Heart right ventricle (tissue), 16 donors: ENCODE measurements around the gene FOXM1. TPM values are rescaled to one million over a fixed set of nuclear protein-coding genes. Genes with fewer than 3 reads are reported as not detected.

Experiments used
- ATAC-seq, 8 donors: fragments of 200-7000 bp; cut with Tn5 transposase; one replicate each; pipeline ENCODE4 v1.9.1; 2020; ENCODE audit warnings: mild to moderate bottlenecking in 8 of 8, moderate library complexity in 8 of 8, moderate number of reproducible peaks in 1 of 8
- DNase-seq, 2 donors: peaks; one replicate each; pipeline ENCODE4 v3.0.0-alpha.2; 2020
- H3K27ac ChIP-seq, 10 donors: fragments of 200-600 bp; sonication (generic) in 2 of 10; one replicate each; pipeline versions ENCODE4 v1.5.0 to v1.8.0; 2020 to 2022; ENCODE audit warnings: mild to moderate bottlenecking in 3 of 10
- H3K27me3 ChIP-seq, 7 donors: fragments of 200-600 bp; one replicate each; pipeline ENCODE4 v1.8.0; 2021 to 2022; ENCODE audit warnings: mild to moderate bottlenecking in 2 of 7
- H3K36me3 ChIP-seq, 9 donors: fragments of 200-600 bp; sonication (generic) in 1 of 9; one replicate each; pipeline versions ENCODE4 v1.5.0 to v1.8.0; 2020 to 2022; ENCODE audit warnings: mild to moderate bottlenecking in 2 of 9
- H3K4me1 ChIP-seq, 9 donors: fragments of 200-600 bp; sonication (generic) in 1 of 9; one replicate each; pipeline versions ENCODE4 v1.5.0 to v1.8.0; 2020 to 2022; ENCODE audit warnings: mild to moderate bottlenecking in 4 of 9
- H3K4me3 ChIP-seq, 10 donors: fragments of 200-600 bp; sonication (generic) in 2 of 10; one replicate each; pipeline versions ENCODE4 v1.5.0 to v1.8.0; 2020 to 2022; ENCODE audit warnings: mild to moderate bottlenecking in 7 of 10, moderate library complexity in 2 of 10
- H3K9me3 ChIP-seq, 11 donors: fragments of 200-600 bp in 10 of 11; sonication (generic) in 2 of 11; one replicate each; pipeline versions ENCODE4 v1.5.0 to v1.8.0; 2013 to 2022; ENCODE audit warnings: mild to moderate bottlenecking in 2 of 11, control low read depth in 1 of 11, moderate library complexity in 1 of 11
- CTCF ChIP-seq, 9 donors: fragments of 200-600 bp; sonication (generic) in 2 of 9; IDR thresholded peaks; one replicate each; pipeline versions ENCODE4 v1.5.0 to v1.8.0; 2021 to 2022; ENCODE audit warnings: antibody characterized with exemption in 9 of 9, mild to moderate bottlenecking in 5 of 9, moderate library complexity in 1 of 9
- WGBS, 2 donors: extraction: QIAGEN DNeasy Blood & Tissue Kit; methylation state at CpG; one replicate each; pipeline ENCODE4 v1.1.7; 2013; ENCODE audit warnings: inconsistent platforms in 1 of 2; 5-methylcytosine and 5-hydroxymethylcytosine counted together
- intact Hi-C, 10 donors: fragments of 100-400 bp; cut with DNase I; formaldehyde crosslinking; loops; one replicate each; pipeline versions ENCODE4 v1.11.1 to v1.14.2; 2022
- polyA plus RNA-seq, 2 donors: library from polyadenylated mRNA; stranded (reverse); fragments of 200-250 nt; gene quantifications; one replicate each; pipeline ENCODE4 v1.2.3, GENCODE V29; 2013
- total RNA-seq, 10 donors: library from RNA; stranded (reverse); fragmentation: NEBNext Ultra II Directional in 3 of 10; extraction: Animal tissue kit (Norgen Biotek cat#: 25700) in 3 of 10; gene quantifications; one replicate each; pipeline versions ENCODE4 v1.2.1 to v1.2.4, GENCODE V29; 2021 to 2023
- donor health status: Arrhythmogenic right ventricular cardiomyopathy.
- donor health status: ischemic (EF 13 %, LVEDD 7.1; RV severe dilation, severe dysfunction).
- donor health status: healthy with polysubstance abuse.
- donor health status: DM: no; HTN: yes; CAD: no.
- donor health status: DM: no; HTN: no; CAD: no.
- donor health status: ischemic (EF 25% LVEDD 6.9; RV normal size, moderate dysfunction).
- donor health status: ischemic (EF 25% LVEDD 5.7; RV mildly dilated, moderate dysfunction).
- donor health status: healthy.
- donor health status: DM: yes; HTN: yes; CAD: no.
- donor health status: Ischemic cardiomyopathy.
- donor health status: ischemic (EF 35%, LVEDD 5.7; RV mildly dilated, moderate dysfunction).
- donor health status: nonischemic (EF 11% LVEDD 7.7; RV severe dilation, severe dysfunction).
- donor health status: DM: yes; HTN: yes; CAD: no.
- donor health status: PGD.
- donor health status: ischemic (EF 29% LVEDD 5.4; RV normal size, mild dysfunction).
- donor health status: nonischemic (EF 23%, LVEDD 6.1; RV moderate dilation, normal function).

FOXM1 gene
- total and polyA plus RNA-seq, 12 donors: 0.14 to 10.9 (median 0.59) TPM; not detected in 1

GRCh38 chr12:2811801-2812200 lies 65.2 kb downstream of the FOXM1 start:
- WGBS, 2 donors: 78 to 87% methylated on average over 5 of the region's 5 CpGs

More at GRCh38 chr12:2811801-2812200, 65.2 kb downstream of the FOXM1 start:
- Histone ChIP-seq H3K9me3 (no peaks in the 10 kb centered on the region), H3K4me3 (peak overlapping the region in 9 of 10 donors; percentile 57 to 88 (median 73)), H3K27me3 (no peaks in the 10 kb centered on the region), H3K36me3 (peaks cover 0 to 23% (median 6%) of the 10 kb centered on the region in 9 donors), H3K27ac (peak overlapping the region; percentile 83 to 99 (median 92)), H3K4me1 (peaks cover 3 to 26% (median 21%) of the 10 kb centered on the region in 9 donors)
- DNase-seq (no peak), ATAC-seq (no peak)
- intact Hi-C loops: loop anchor here in 2 of 10 donors (2.0 kb wide), 2 partner anchors 15 to 17 kb away; partner anchors contain the start of gene FKBP4 (in 1 of the 2)
- TF ChIP-seq CTCF (IDR thresholded peaks at IDR 0.05): no peak

Other genes starting within 250 kb of the FOXM1 start
- gene FKBP4, start 82.2 kb downstream of the FOXM1 start, total RNA-seq: 10 to 100 TPM; 26.7 to 65.8 (median 49.1) TPM
- gene FKBP4, start 82.2 kb downstream of the FOXM1 start, polyA plus RNA-seq: 10 to 100 TPM; 18.7 to 54.4 TPM
- gene ITFG2, start 64.5 kb downstream of the FOXM1 start, total RNA-seq: 10 to 100 TPM; 10.9 to 20.4 (median 13.3) TPM
- gene ITFG2, start 64.5 kb downstream of the FOXM1 start, polyA plus RNA-seq: 10 to 100 TPM; 10.4 to 30.3 TPM
- 1 to 10 TPM; 1.4 to 3.6 (median 2.5) TPM for gene NRIP2, start 42.1 kb downstream of the FOXM1 start, total RNA-seq
- gene NRIP2, start 42.1 kb downstream of the FOXM1 start, polyA plus RNA-seq: 1 to 10 TPM; 2.3 to 4.0 TPM
- gene TEX52, start 20.1 kb downstream of the FOXM1 start, total RNA-seq: not detected
- not detected for gene TEX52, start 20.1 kb downstream of the FOXM1 start, polyA plus RNA-seq
- 10 to 100 TPM in 2 of 10 donors, 1 to 10 TPM in 8; 3.7 to 10.9 (median 7.1) TPM for gene RHNO1, start within 50 bp of the FOXM1 start, total RNA-seq
- gene RHNO1, start within 50 bp of the FOXM1 start, polyA plus RNA-seq: 1 to 10 TPM; 2.5 to 5.3 TPM
- gene TULP3, start 13.7 kb upstream of the FOXM1 start, total RNA-seq: 1 to 10 TPM; 4.0 to 7.3 (median 4.6) TPM
- gene TULP3, start 13.7 kb upstream of the FOXM1 start, polyA plus RNA-seq: 1 to 10 TPM; 5.0 to 5.9 TPM
- gene TEAD4, start 82.2 kb upstream of the FOXM1 start, total RNA-seq: 10 to 100 TPM in 6 of 10 donors, 1 to 10 TPM in 4; 4.7 to 37.5 (median 11.4) TPM
- gene TEAD4, start 82.2 kb upstream of the FOXM1 start, polyA plus RNA-seq: 10 to 100 TPM in 1 of 2 donors, 1 to 10 TPM in 1; 7.6 to 45.6 TPM
- gene TSPAN9, start 200.2 kb upstream of the FOXM1 start, total RNA-seq: 100 to 1,000 TPM; 105 to 401 (median 299) TPM
- gene TSPAN9, start 200.2 kb upstream of the FOXM1 start, polyA plus RNA-seq: 10 to 100 TPM; 63.0 to 83.9 TPM